AG20443 (cell line): ENCODE data around the gene PRM2.

Source experiments
- DNase-seq: peaks from one replicate; pipeline ENCODE4 v3.0.0; 2012; ENCODE audit warnings: low spot score, mixed read lengths

The PRM2 gene, protein sequence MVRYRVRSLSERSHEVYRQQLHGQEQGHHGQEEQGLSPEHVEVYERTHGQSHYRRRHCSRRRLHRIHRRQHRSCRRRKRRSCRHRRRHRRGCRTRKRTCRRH

DNA sequence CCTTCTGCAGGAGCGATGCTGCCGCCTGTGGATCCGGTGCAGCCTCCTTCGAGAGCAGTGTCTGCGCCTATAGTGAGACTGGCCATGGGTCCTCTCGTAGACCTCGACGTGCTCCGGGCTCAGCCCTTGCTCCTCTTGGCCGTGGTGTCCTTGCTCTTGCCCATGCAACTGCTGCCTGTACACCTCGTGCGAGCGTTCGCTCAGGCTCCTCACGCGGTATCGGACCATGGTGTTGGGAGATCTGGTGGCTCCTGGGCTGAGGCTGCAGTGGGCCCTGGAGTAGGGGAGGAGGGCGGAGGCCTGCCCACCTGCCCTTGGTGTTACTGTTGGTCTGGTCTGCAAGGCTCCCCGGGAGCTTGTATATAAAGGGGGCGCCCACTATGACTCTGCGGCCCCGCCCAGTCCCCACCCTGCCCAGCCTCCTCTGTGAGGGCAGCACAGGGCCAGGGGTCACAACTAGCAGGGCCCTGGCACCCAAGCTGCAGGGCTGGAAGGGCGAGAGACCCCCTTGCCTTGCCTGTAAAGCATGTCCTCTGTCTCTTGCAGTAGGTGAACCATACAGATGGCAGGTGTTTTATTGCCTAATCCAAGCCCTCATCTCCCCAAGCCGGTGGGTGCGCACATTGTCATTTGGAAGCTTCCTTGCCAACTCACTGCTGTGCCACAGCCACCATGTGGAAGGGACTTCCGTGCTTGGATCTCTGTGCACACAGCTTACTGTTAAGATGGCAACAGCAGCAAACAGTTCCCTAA is at the start of gene PRM2:
Gene PRM2, minus strand, starts transcription at position 338 of the 753 bp plus-strand sequence. Its CDS starts 110 bp downstream, at position 228.
- no peak for DNase-seq

DNA sequence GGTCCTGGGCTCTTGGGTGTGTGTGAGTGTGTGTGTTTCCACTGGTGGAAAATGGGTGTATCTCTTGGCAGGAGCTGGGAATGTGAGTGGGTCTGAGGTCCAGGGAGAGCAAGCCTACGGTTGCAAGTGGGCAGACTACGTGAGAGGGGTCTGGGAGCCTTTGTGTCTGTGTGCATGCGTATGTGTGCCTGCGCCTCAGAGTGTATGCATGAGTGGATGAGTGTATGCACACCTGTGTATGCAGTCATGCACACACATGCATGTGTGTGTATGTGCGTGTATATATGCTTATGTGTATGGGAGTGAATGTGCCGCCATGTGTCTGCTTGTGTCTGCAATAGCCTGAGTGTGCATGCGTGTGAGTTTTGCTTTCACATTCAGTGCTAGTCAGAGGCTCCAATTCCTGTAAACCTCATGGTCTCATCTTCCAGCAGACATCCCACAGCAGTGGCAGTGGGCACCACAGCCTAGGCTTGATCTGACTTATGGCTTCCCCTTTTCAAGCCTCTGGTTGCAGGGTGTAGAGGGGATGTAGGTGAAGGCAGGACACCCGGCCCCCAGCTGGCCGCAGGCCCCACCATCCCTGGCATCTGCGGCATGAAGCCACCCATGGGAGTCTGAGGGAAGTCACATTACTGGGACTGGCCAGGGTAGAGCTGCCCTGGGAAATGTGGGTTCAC is 49.3 kb upstream of the PRM2 start:
- DNase-seq = no peak

DNA sequence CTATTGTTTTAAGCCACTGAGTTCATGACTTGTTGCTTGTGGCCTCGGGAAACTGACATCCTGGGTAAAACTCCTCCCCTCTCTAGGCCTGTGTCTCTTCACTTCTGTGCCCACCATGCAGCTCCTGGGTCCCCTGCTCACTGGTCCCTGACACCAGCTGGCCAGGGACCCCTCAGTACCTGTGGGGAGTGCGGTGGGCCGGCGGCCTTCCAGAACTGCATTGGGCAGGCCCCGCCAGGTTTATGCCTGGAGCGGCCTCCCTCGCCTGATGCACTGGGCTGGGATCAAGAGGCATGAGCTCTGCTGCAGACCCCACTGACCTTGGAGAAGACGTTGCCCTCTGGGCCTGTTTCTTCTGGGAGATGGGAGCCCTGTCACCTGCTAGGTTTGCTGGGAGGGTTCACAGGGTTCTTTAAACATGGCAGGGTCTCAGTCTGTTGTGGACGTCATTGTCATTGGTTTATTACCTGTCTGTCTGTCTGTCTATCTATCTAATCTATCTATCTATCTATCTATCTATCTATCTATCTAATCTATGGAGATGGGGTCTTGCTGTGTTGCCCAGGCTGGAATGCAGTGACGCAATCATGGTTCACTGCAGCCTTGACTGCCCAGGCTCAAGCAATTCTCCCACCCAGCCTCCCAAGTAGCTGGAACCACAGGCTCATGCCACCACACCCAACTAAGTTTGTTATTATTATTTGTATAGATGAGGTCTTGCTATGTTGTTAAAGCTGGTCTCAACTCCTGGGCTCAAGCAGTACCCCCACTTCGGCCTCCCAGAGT is 47.5 kb upstream of the PRM2 start:
- DNase-seq = no peak

DNA sequence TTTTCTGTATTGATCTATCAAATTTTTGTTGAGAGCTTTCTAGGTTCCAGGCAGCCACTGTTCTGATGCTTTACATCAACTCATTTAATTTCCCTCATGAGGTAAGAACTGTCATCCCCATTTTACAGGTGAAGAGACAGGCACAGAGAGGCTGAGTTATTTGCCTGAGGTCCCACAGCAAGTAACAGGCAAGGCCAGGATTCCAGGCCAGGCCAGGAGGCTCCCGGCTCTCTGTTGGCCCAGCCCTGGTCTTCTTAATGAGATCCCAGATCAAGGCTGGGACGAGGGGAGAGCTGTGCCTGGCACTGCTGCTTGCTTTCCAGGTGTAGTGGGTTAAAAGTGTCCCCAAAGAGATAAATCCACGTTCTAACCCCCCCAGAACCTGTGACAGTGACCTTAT is 46.5 kb upstream of the PRM2 start:
- DNase-seq = no peak

DNA sequence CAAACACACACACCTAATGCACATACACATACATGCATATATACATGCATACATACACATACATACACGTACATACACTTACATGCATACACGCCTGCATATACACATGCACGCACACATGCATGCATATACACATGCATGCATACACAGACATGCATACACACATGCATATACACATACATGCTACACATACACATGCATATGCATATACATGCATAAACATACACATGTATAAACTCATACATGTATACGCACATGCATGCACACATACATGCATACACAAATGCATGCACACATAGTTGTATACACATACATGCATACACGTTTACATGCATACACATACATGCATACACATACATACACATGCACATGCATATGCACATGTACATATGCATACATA is 45.4 kb upstream of the PRM2 start:
- no peak for DNase-seq

DNA sequence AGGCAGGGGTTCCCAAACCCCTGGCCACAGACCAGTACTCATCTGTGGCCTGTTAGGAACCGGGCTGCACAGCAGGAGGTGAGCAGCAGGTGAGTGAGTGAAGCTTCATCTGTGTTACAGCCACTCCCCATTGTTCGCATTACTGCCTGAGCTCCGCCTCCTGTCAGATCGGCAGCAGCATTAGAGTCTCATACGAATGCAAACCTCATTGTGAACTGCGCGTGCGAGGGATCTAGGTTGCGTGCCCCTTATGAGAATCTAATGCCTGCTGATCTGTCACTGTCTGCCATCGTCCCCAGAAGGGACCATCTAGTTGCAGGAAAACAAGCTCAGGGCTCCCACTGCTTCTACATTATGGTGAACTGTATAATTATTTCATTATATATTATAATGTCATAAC is 43.9 kb upstream of the PRM2 start:
- DNase-seq = no peak

DNA sequence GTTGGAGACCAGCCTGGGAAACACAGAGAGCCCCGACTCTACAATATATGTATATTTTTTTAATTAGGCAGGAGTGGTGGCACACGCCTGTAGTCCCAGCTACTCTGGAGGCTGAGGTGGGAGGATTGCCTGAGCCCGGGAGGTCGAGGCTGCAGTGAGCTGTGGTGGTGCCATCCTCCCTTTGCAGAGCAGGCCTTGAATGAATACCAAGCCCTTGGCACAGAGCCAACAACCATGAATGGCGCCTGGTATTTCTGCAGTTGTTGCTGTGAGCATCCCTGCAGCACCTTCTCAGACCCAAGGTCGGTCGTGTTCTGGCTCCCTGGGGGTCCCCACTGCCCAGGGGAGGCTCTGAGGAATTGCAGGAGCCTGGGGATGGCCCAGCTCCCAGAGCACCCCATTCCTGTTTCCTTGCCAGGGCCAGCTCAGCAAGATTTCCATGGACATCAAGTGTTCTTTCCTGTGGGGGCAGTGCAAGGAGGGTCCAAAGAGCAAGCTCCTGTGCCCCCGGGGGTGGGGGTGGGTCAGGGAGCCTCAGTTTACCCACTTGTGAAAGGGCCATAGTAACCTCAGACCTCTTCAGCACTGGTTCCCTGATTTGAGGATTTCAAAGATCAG is 43.4 kb upstream of the PRM2 start:
- no peak for DNase-seq

DNA sequence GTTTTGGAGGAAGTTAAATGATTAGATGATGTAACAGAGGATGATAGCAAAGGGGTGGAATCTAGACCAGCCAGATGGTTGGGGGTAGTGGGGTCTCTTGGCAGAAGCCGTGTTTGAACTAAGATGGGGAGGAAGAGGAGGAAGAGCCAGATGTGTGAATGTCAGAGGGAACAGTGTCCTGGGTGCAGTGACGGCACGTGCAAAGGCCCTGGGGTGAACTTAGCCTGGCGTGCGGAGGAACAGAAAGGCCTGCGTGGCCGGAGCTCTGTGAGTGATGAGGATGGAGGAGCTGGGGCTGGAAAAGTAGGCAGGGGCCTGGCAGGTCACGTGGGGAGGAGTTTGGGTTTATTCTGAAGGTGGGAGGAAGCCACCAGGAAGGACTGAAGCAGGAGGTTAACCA is 42.5 kb upstream of the PRM2 start:
- no peak for DNase-seq

DNA sequence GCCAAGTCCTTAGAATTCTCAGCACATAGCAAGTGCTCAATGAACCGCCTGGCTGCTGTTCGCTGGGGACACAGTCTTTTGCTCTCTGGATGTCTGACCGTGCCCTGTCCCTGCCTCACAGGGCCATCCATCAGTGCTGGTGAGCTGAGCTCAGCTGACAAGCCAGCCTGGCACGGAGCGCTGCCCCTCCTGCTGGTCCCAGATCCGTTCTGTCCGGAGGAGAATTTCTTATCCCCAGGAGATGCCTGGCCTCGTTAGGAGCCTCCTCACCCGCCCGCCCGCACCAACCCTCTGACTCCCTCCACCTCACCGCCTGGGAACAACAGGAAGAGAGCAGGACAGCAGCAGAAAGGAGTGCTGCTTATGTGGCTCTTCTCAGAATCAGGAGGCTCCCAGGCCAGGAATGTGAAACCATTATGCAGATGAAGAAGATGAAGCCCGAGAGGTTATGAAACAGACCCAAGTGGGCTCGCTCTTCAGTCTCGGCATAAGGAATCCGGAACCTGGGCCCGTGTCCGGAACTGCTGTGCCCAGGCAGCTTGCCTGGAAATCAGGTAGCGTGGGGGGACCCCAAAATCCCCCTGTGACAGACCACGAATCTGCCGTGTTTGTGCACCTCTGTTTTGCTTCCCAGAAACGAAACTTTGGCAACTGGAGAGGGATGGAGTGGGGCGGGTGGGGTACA is 40.2 kb upstream of the PRM2 start:
- no peak for DNase-seq

DNA sequence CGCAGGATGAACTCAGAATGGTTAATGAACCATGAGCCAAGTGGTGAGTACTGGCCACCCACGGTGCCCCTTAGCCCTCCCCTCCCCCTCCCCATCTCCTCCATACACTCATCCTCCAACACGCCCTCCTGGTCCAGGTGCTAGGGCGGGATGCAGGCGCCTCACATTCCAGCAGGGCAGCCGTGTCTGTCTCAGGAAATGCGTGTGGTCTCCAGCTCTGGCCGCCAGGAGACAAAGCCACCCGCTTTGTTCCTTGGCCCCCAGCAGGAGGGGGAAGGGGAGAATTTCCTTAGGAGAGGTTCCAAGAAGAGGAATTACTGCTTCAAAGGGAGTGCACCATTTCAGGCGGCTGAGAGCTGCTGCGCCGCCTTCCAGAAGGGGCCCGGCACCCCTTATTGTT is 39.2 kb upstream of the PRM2 start:
- no peak for DNase-seq

DNA sequence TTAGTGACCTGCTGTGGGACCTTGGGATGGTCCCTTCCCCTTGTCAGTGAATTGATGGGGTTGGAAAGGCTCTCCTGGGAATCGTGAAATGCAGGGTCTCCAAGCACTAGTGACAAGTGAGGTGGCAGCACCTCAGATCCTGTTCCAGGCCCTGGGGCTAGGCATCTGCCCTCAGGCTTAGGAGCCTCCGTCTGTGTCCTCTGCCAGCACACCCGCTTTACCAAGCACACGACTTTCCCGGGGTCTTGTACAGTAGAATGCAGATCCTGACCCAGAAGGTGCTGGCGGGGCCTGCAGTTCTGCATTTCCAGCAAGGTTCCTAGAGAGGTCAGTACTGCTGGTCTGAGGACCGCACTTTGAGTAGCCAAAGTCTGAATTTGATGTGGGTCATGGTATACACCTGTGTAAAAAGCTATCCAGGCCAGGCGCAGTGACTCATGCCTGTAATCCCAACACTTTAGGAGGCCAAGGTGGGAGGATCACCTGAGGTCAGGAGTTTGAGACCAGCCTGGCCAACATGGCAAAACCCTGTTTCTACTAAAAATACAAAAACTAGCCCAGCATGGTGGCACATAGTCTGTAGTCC is 38.1 kb upstream of the PRM2 start:
- no peak for DNase-seq

DNA sequence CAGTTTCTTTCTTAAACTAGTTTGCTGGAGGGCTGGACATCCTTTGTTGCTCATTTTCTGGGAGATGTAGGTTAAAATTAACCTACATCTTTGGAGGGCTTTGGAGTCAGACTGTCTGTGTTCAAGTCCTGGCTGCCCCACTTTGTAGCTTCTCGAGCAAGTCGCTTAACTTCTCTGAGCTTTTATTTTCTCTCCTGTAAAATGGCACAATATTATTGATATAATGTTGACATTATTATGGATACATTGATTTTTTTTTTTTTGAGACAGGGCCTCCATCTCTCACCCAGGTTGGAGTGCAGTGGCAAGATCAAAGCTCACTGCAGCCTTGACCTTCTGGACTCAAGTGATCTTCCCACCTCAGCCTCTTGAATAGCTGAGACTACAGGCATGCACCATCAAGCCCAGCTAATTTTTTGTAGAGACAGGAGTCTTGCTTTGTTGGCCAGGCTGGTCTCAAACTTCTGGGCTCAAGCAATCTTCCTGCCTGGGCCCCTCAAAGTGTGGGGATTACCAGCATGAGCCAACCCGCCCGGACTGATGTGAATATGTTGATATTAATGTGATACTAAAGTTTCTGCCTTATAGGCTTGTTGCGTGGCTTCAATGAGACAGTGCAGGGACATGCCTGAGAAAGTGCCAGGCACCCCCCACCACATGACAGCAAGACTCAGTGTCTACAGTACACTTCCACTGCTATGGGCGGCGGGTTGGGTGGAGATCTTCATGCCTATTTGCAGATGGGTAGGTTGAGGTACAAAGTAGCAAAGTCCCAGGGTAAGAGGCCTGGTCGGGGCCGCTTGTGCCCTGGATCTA is 37.4 kb upstream of the PRM2 start:
- DNase-seq = no peak

DNA sequence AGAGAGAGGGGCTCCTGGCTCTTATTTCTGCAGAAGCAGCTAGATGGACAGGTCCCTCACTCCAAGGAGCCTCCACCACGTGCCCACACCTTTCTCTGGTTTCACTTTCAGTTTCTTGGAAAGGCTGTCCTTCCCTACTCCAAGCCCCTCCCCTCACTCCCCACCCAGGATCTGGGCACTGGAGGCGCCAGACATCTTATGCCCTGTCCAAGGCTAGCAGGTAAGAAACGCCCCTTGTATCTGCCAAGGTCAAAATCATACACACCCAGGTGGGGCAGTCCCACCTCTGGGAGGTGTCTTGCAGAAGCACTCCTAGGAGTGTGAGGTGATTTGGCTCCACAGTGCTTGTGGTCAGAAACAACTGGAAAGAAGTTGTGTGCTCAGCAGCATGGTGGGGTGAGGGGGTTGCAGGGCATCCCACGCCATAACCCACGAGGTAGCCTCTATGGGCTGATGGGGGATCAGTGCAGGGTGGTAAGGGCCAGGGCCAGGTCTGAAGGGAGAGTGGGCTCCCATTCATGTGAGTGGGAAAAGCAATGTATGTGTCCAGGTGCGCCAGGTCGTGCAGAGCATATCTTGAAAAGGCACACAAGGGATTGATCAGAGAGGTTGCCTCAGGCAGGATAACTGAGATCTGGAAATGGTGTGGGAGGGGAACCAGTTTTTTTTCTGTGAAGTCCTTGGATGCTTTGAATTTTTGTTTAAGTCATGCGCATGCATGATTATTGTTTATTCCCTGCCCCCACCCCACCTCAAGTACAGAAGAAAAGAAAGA is 36.6 kb upstream of the PRM2 start:
- DNase-seq = no peak

DNA sequence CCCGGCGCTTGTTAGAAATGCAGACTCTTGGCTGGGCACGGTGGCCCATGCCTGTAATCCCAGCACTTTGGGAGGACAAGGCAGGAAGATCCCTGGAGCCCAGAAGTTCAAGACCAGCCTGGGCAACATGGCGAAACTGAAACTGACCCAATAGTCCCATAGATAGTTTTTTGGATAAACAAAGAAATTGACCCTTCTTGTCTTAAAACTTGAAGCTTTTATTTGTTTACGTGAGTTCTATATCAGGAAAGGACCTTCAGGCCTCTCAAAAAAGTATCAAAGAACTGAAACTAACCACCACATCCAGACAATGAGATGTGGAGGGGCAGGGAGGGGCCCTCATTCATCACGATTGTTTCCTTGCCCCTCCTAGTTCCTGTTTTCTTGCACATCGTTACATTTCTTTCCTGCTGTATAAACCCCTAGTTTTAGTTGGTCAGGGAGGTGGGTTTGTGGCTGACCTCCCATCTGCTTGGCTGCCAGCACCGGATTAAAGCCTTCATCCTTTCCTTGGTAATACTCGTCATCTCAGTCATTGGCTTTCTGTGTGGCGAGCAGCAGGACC is 34.8 kb upstream of the PRM2 start:
- DNase-seq = no peak

DNA sequence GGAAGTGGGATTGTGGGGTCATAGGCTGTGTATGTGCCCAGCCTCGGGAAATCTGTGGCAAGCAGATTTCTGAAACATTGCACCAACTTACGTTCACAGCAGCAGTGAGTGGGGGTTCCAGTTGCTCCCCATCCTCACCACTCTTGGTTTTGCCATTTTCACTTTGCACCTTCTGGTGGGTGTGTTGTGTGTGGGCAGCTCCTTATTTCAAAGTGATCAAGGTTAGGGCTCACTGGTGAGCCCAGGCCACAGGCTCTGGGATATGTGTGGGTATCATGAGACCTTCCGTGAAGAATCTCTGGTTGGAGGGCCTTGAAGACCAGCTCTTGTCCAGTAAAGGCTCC is 34.3 kb upstream of the PRM2 start:
- no peak for DNase-seq

DNA sequence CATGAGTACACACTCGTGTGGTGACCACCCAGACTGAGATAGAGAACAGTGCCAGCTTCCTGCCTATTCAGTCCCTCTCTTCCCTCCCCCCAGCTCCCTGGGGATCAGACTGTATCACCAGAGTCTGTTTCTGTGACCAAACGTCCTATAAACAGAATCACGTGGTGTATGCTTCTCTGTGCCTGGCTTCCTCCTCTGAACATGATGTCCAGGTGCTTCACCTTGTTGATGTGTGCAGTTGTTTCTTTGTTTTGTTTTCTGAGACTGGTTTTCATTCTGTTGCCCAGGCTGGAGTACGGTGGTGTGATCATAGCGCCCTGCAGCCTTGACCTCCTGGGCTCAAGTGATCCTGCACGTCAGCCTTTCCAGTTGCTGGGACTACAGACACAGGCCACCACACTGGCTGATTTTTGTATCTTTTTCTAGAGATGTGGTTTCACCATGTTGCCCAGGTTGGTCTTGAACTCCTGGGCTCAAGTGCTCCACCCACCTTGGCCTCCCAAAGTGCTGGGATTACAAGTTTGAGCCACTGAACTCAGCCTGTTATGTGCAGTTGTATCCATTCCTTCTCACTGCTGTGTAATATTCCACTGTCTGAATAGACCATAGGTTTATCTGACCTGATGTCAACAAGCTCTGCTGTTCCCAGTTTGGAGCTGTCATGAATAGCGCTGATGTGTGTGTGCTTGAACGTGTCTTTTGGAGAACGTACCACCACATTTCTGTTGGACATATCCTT is 33.8 kb upstream of the PRM2 start:
- DNase-seq = no peak

DNA sequence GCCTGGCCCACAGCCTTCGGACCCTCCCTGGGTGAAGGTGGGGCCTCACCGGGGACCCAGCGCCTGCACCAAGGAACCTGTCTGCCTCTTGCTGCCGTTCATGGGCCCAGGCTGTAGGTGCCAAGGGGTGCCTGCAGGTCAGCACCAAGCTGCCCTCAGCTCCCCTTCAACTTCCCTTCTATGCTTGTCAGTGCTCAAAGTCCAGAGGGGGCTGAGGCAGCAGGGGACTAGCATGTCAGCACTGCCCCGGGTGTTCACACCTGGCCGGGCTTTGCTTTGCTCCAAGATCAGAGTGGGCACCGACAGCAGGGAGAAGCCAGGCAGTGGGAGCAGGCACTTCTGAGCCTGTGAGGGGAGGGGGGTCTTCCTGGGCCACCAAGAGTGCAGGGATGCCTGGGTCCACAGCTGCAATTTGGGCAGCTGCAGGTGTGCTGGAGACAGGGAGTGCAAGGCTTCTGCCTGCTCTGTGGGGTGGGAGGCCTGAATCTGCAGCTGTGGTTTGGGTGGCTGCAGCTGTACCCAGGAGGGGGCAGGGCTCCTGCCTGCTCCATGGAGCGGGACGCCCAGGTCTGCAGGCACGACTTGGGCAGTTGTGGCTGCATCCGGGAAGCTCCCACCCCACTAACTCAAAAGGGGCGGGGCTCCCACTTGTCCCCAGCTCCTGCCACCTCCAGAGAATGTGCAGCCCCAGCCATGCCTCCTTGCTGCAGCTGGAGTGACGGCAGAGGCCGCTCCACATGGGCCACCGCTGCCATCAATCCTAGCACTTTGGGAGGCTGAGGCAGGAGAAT is 32.4 kb upstream of the PRM2 start:
- DNase-seq = no peak
